ENCODE results near the gene ITGAD. TPM values are rescaled to one million over a fixed set of nuclear protein-coding genes. Genes with fewer than 3 reads are reported as not detected.
A peak's percentile ranks its signal among the peaks of the same experiment; 100 is the strongest.

The ITGAD gene
- total and polyA plus RNA-seq, 2 of the 13 experiments (the other 11 are each of a cell fraction or from before 2014, with no cell fraction given) = not detected

DNA sequence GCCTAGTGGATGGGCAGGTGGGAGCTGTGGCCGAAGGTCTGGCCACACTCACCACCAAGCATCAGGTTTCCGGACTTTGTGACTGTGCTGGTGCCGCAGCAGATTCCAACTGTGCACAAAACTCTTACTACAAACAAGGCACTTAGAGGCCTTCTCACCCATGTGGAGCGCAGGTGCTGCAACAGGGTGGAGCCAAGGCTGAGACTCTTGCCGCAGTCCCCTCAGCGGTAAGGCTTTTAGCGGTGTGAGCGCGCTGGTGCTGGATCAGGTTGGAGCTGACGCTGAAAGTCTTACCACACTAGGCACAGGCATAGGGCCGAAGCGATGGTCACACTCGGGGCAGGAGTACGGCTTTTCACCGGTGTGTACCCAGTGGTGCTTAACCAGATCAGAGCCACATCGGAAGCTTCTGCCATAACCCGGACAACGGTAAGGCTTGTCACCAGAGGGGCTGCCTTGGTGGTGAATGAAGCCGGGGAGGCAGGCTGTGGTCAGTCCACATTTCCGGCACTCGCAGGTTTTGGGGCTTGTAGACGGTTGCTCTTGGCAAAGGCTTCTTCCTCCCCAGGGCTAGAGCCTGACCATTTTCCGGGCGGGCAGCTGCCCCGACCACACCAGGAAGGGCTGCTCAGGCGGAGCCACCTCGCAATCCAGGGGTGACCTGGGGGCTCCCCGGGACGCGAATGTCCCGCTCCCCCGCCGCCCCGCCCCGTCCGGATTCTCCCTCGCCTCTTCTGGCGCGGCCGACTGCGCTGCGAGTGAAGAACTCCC lies 65.1 kb downstream of the ITGAD start (continued):
- TF ChIP-seq, protein P1, sequence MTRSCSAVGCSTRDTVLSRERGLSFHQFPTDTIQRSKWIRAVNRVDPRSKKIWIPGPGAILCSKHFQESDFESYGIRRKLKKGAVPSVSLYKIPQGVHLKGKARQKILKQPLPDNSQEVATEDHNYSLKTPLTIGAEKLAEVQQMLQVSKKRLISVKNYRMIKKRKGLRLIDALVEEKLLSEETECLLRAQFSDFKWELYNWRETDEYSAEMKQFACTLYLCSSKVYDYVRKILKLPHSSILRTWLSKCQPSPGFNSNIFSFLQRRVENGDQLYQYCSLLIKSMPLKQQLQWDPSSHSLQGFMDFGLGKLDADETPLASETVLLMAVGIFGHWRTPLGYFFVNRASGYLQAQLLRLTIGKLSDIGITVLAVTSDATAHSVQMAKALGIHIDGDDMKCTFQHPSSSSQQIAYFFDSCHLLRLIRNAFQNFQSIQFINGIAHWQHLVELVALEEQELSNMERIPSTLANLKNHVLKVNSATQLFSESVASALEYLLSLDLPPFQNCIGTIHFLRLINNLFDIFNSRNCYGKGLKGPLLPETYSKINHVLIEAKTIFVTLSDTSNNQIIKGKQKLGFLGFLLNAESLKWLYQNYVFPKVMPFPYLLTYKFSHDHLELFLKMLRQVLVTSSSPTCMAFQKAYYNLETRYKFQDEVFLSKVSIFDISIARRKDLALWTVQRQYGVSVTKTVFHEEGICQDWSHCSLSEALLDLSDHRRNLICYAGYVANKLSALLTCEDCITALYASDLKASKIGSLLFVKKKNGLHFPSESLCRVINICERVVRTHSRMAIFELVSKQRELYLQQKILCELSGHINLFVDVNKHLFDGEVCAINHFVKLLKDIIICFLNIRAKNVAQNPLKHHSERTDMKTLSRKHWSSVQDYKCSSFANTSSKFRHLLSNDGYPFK (CRISPR knock-in tag; IDR thresholded peaks at IDR 0.05; ENCODE audit: borderline replicate concordance) = peak; percentile 55; the same call in 1 of the 2 replicates
- TF ChIP-seq ZNF687 (CRISPR knock-in tag; IDR thresholded peaks at IDR 0.05) (peak; percentile 97), SOX6 (IDR thresholded peaks at IDR 0.05) (no peak), SOX6 (CRISPR knock-in tag; IDR thresholded peaks at IDR 0.05) (peak; percentile 81), RXRB (CRISPR knock-in tag; IDR thresholded peaks at IDR 0.05; ENCODE audit: borderline replicate concordance) (peak; percentile 86), JUN (CRISPR knock-in tag; IDR thresholded peaks at IDR 0.05) (peak; percentile 77), ZNF777 (CRISPR knock-in tag; IDR thresholded peaks at IDR 0.05) (no peak; the same call in 1 of the 2 replicates), ZNF704 (CRISPR knock-in tag; IDR thresholded peaks at IDR 0.05; ENCODE audit: borderline replicate concordance) (peak; percentile 74), SSRP1 (CRISPR knock-in tag; IDR thresholded peaks at IDR 0.05) (peak; percentile 92; the same call in 1 of the 2 replicates), NFATC3 (CRISPR knock-in tag; IDR thresholded peaks at IDR 0.05) (peak; percentile 79; the same call in 1 of the 2 replicates), ZFP90 (CRISPR knock-in tag; IDR thresholded peaks at IDR 0.05; ENCODE audit: borderline replicate concordance) (0 out of 2 replicates have a peak, but pooled peaks have one; percentile 67), SMARCE1 (IDR thresholded peaks at IDR 0.05; ENCODE audit: borderline replicate concordance) (no peak)
- TF ChIP-seq, protein P2, sequence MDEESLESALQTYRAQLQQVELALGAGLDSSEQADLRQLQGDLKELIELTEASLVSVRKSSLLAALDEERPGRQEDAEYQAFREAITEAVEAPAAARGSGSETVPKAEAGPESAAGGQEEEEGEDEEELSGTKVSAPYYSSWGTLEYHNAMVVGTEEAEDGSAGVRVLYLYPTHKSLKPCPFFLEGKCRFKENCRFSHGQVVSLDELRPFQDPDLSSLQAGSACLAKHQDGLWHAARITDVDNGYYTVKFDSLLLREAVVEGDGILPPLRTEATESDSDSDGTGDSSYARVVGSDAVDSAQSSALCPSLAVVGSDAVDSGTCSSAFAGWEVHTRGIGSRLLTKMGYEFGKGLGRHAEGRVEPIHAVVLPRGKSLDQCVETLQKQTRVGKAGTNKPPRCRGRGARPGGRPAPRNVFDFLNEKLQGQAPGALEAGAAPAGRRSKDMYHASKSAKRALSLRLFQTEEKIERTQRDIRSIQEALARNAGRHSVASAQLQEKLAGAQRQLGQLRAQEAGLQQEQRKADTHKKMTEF (CRISPR knock-in tag; IDR thresholded peaks at IDR 0.05) = peak; percentile 79
- TF ChIP-seq, protein P3, sequence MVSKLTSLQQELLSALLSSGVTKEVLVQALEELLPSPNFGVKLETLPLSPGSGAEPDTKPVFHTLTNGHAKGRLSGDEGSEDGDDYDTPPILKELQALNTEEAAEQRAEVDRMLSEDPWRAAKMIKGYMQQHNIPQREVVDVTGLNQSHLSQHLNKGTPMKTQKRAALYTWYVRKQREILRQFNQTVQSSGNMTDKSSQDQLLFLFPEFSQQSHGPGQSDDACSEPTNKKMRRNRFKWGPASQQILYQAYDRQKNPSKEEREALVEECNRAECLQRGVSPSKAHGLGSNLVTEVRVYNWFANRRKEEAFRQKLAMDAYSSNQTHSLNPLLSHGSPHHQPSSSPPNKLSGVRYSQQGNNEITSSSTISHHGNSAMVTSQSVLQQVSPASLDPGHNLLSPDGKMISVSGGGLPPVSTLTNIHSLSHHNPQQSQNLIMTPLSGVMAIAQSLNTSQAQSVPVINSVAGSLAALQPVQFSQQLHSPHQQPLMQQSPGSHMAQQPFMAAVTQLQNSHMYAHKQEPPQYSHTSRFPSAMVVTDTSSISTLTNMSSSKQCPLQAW (CRISPR knock-in tag; IDR thresholded peaks at IDR 0.05) = peak; percentile 31; the same call in 1 of the 2 replicates

Measured in HepG2 (cell line).